Body of pancreas (tissue), 4 donors: ENCODE data around the gene NSUN2.
"Not testable (repeated sequence)": the region's sequence is repeated elsewhere in the genome, so short reads cannot be mapped to it uniquely, and the experiment has no call there.

Experiments used
- POLR2A ChIP-seq, 3 donors: fragments of 450-650 bp; IDR thresholded peaks; one replicate each; pipeline ENCODE4 v1.6.1; 2016; ENCODE audit warnings: antibody characterized with exemption in 3 of 3, mild to moderate bottlenecking in 2 of 3
- TF ChIP-seq, protein P1 (sequence below), 7 experiments: fragments of 450-650 bp in 4 of 7; fragments of 200-600 bp in 3 of 7; sonication (generic) in 3 of 7; IDR thresholded peaks; one replicate each; pipeline ENCODE4 v1.5.1; 2016 to 2019; ENCODE audit warnings: antibody characterized with exemption in 7 of 7

GRCh38 chr5:6645571-6646362 is 12.9 kb upstream of the NSUN2 start:
- TF ChIP-seq, protein P1, sequence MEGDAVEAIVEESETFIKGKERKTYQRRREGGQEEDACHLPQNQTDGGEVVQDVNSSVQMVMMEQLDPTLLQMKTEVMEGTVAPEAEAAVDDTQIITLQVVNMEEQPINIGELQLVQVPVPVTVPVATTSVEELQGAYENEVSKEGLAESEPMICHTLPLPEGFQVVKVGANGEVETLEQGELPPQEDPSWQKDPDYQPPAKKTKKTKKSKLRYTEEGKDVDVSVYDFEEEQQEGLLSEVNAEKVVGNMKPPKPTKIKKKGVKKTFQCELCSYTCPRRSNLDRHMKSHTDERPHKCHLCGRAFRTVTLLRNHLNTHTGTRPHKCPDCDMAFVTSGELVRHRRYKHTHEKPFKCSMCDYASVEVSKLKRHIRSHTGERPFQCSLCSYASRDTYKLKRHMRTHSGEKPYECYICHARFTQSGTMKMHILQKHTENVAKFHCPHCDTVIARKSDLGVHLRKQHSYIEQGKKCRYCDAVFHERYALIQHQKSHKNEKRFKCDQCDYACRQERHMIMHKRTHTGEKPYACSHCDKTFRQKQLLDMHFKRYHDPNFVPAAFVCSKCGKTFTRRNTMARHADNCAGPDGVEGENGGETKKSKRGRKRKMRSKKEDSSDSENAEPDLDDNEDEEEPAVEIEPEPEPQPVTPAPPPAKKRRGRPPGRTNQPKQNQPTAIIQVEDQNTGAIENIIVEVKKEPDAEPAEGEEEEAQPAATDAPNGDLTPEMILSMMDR (IDR thresholded peaks at IDR 0.05) = not testable (repeated sequence)
- not testable (repeated sequence) for TF ChIP-seq POLR2A (IDR thresholded peaks at IDR 0.05)
